ENCODE results near the gene CHCHD3.

GRCh38 chr7:132906193-132906835, 175.6 kb downstream of the CHCHD3 start:
- TF ChIP-seq POLR2A (IDR thresholded peaks at IDR 0.05; ENCODE audit: low read depth, low read length) (no peak), POLR2AphosphoS5 (IDR thresholded peaks at IDR 0.05; ENCODE audit: low read depth, low read length) (no peak), SPI1 (IDR thresholded peaks at IDR 0.05; ENCODE audit: low read depth, low read length) (no peak)
